Measurements from ENCODE around the gene SAMD7. TPM values are rescaled to one million over a fixed set of nuclear protein-coding genes. Genes with fewer than 3 reads are reported as not detected.

Gene SAMD7
- total RNA-seq, 1 experiment from 2014 or later, result not detected

DNA sequence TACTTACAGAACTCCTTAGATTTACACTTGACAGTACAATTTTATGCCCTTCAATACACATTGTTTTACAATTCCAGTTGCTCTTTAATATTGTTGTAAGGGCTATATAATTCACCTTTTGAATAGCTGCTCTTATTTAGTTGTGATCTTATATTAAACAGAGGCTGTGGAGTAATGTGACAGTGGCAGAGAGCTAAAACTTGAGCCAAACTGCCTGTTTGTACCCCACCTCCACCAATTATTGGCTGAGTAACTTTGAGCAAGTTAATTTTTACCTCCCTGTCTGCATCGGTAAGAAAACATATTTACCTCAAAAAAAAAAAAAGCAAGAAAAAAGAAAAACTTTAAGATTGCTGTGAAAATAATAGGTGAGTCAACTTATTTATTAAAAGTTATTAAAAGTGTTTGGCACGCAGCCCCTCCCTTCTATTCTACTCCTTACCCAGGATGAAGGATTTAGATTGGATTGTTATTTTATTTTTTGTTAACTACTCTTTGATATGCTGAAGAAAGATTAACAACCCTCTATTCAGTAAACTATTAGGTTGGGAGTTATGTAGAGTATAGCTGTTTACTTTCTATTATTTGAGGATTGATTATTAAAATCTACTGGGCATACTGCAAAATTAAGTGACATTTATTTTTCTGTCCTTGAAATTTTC is 57.0 kb downstream of the SAMD7 start:
- Histone ChIP-seq H3K36me3 (ENCODE audit: control insufficient read depth, insufficient read depth, low read length) (peaks cover 5% of the 10 kb centered on the region; the same call in 1 of the 2 replicates), H3K4me1 (ENCODE audit: control insufficient read depth, insufficient read depth, low read length) (peaks cover 10% of the 10 kb centered on the region; the same call in 1 of the 2 replicates), H3K4me3 (ENCODE audit: low read depth in 2 of 2, low read length in 2 of 2) (peak overlapping the region in 1 of 2 experiments; percentile 84; a peak in 1 of 4 replicates), H3K27ac (ENCODE audit: low read length) (no peak overlapping the region; the same call in 1 of the 2 replicates), H3K9me3 (ENCODE audit: control insufficient read depth, insufficient read depth, low read depth, low read length) (no peaks in the 10 kb centered on the region), H3K27me3 (ENCODE audit: control insufficient read depth, insufficient read depth, low read length) (peaks cover 6% of the 10 kb centered on the region; the same call in 1 of the 2 replicates)
- ChIA-PET CTCF (no interaction called here), POLR2A (no interaction called here)
- TF ChIP-seq, protein P1, sequence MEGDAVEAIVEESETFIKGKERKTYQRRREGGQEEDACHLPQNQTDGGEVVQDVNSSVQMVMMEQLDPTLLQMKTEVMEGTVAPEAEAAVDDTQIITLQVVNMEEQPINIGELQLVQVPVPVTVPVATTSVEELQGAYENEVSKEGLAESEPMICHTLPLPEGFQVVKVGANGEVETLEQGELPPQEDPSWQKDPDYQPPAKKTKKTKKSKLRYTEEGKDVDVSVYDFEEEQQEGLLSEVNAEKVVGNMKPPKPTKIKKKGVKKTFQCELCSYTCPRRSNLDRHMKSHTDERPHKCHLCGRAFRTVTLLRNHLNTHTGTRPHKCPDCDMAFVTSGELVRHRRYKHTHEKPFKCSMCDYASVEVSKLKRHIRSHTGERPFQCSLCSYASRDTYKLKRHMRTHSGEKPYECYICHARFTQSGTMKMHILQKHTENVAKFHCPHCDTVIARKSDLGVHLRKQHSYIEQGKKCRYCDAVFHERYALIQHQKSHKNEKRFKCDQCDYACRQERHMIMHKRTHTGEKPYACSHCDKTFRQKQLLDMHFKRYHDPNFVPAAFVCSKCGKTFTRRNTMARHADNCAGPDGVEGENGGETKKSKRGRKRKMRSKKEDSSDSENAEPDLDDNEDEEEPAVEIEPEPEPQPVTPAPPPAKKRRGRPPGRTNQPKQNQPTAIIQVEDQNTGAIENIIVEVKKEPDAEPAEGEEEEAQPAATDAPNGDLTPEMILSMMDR (IDR thresholded peaks at IDR 0.05), result no peak
- no peak for TF ChIP-seq POLR2AphosphoS5 (IDR thresholded peaks at IDR 0.05; ENCODE audit: low read depth, low read length)
- no peak for TF ChIP-seq SIN3A (IDR thresholded peaks at IDR 0.05; ENCODE audit: borderline replicate concordance, insufficient read depth, low read depth, low read length)
- no peak for TF ChIP-seq TCF7L2 (IDR thresholded peaks at IDR 0.05; ENCODE audit: low read depth, low read length)
- TF ChIP-seq, protein P2, sequence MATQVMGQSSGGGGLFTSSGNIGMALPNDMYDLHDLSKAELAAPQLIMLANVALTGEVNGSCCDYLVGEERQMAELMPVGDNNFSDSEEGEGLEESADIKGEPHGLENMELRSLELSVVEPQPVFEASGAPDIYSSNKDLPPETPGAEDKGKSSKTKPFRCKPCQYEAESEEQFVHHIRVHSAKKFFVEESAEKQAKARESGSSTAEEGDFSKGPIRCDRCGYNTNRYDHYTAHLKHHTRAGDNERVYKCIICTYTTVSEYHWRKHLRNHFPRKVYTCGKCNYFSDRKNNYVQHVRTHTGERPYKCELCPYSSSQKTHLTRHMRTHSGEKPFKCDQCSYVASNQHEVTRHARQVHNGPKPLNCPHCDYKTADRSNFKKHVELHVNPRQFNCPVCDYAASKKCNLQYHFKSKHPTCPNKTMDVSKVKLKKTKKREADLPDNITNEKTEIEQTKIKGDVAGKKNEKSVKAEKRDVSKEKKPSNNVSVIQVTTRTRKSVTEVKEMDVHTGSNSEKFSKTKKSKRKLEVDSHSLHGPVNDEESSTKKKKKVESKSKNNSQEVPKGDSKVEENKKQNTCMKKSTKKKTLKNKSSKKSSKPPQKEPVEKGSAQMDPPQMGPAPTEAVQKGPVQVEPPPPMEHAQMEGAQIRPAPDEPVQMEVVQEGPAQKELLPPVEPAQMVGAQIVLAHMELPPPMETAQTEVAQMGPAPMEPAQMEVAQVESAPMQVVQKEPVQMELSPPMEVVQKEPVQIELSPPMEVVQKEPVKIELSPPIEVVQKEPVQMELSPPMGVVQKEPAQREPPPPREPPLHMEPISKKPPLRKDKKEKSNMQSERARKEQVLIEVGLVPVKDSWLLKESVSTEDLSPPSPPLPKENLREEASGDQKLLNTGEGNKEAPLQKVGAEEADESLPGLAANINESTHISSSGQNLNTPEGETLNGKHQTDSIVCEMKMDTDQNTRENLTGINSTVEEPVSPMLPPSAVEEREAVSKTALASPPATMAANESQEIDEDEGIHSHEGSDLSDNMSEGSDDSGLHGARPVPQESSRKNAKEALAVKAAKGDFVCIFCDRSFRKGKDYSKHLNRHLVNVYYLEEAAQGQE (IDR thresholded peaks at IDR 0.05; ENCODE audit: insufficient read depth in 1 of 2, low read depth in 2 of 2, low read length in 1 of 2), result no peak
- no peak for ATAC-seq
- no peak for DNase-seq (ENCODE audit: low read depth, low spot score)
- BruUV-seq (replicated peaks), result TSS peak; percentile 57
- intact Hi-C loops (cut with micrococcal nuclease; ENCODE audit: unreplicated experiment) (loop anchor here (5.0 kb wide), 1 partner anchor 206 kb away; no protein-coding TSS in a partner anchor), in situ Hi-C loops (cut with HindIII; ENCODE audit: low pct_unique_long_range_greater_than_20kb, low sequenced_read_pairs) (no loop called here)

DNA sequence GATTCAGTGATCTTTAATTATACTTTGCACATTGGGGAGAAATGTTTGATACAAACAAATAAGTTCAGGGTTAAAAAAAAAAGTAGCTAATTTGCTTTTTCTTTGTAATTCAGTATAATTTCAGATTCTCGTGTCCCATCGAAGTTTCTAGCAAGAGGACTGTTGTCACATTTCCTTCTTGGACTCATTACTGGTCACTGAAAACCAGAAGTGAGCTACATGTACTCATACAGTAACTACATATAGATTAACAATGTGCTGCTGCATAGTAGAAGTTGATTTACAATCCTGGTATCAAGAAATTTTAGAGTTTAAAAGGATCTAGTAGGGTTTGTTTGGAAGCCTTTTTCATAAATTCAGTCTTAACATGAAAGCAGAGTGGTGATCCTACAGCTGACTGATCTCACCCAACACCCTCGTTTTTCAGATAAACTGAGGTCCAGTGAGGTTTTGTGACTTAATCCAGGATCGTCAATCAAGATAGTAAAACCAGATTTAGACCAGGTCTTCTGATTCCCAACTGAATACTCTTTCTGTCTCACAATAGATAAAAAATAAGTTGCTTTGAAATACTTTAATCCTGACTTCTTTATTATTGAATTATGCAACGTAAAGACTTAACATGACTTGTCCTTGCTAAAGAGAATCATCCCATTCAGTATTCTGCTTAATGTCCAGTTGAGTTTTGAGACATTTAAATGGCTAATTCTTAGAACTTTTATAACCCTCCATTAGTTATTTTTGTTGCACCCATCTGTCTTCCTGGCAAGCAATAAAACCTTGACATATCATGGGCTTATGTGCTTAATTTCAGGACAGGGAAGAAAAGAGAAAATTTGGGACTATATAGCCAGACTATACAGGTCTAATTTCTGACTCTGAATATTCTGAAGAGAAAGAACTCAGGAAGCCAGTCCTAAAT is 58.1 kb downstream of the SAMD7 start:
- intact Hi-C loops (cut with micrococcal nuclease; ENCODE audit: unreplicated experiment), result loop anchor here (5.0 kb wide), 1 partner anchor 207 kb away; no protein-coding TSS in a partner anchor
- H3K4me1 ChIP-seq (ENCODE audit: control insufficient read depth, insufficient read depth, low read length), result peaks cover 10% of the 10 kb centered on the region; the same call in 1 of the 2 replicates
- TF ChIP-seq SIN3A (IDR thresholded peaks at IDR 0.05; ENCODE audit: borderline replicate concordance, insufficient read depth, low read depth, low read length) (no peak), POLR2AphosphoS5 (IDR thresholded peaks at IDR 0.05; ENCODE audit: low read depth, low read length) (no peak), TCF7L2 (IDR thresholded peaks at IDR 0.05; ENCODE audit: low read depth, low read length) (no peak)
- TF ChIP-seq, protein P2 (IDR thresholded peaks at IDR 0.05; ENCODE audit: insufficient read depth in 1 of 2, low read depth in 2 of 2, low read length in 1 of 2), result no peak
- TF ChIP-seq, protein P1 (IDR thresholded peaks at IDR 0.05), result no peak
- DNase-seq (ENCODE audit: low read depth, low spot score), result no peak
- H3K4me3 ChIP-seq (ENCODE audit: low read depth in 2 of 2, low read length in 2 of 2), result no peak overlapping the region
- peaks cover 5% of the 10 kb centered on the region; the same call in 1 of the 2 replicates for H3K36me3 ChIP-seq (ENCODE audit: control insufficient read depth, insufficient read depth, low read length)
- ChIA-PET CTCF (no interaction called here), POLR2A (no interaction called here)
- H3K27ac ChIP-seq (ENCODE audit: low read length), result no peak overlapping the region
- H3K9me3 ChIP-seq (ENCODE audit: control insufficient read depth, insufficient read depth, low read depth, low read length), result no peaks in the 10 kb centered on the region
- peaks cover 3% of the 10 kb centered on the region; the same call in 1 of the 2 replicates for H3K27me3 ChIP-seq (ENCODE audit: control insufficient read depth, insufficient read depth, low read length)
- in situ Hi-C loops (cut with HindIII; ENCODE audit: low pct_unique_long_range_greater_than_20kb, low sequenced_read_pairs), result no loop called here
- BruUV-seq (replicated peaks), result no TSS peak
- ATAC-seq, result no peak
